Stimulated activated CD4-positive, alpha-beta T cell treated with anti-CD3 and anti-CD28 coated beads, Interleukin-12 subunit alpha, Interleukin-12 subunit beta, amount 100 ng/mL, for 24 hours (primary cell): ENCODE data around the gene EFL1.
"Not testable (repeated sequence)": the region's sequence is repeated elsewhere in the genome, so short reads cannot be mapped to it uniquely, and the experiment has no call there.

Source experiments
- DNase-seq, 2 experiments: peaks; one replicate each; pipeline ENCODE4 v3.0.0-alpha.2; 2020; ENCODE audit warnings: low read depth in 2 of 2

EFL1 gene

GRCh38 chr15:82281276-82281675, 18.7 kb upstream of the EFL1 start:
- not testable (repeated sequence) for DNase-seq

GRCh38 chr15:82275410-82275809, 12.9 kb upstream of the EFL1 start:
- DNase-seq: no peak

- no peak for DNase-seq
These were observed 9.6 kb upstream of the EFL1 start for GRCh38 chr15:82272154-82272553.

GRCh38 chr15:82268454-82268853, 5.9 kb upstream of the EFL1 start:
- not testable (repeated sequence) for DNase-seq

GRCh38 chr15:82267137-82267536, 4.6 kb upstream of the EFL1 start:
- not testable (repeated sequence) for DNase-seq

GRCh38 chr15:82263350-82263749, 816 bp upstream of the EFL1 start:
- no peak for DNase-seq

- peak; percentile 2 to 35 for DNase-seq
These were observed 740 bp downstream of the EFL1 start for GRCh38 chr15:82261566-82262421.

- not testable (repeated sequence) for DNase-seq
These were observed 14.3 kb downstream of the EFL1 start for GRCh38 chr15:82248261-82248660.

GRCh38 chr15:82245956-82246355, 16.6 kb downstream of the EFL1 start:
- not testable (repeated sequence) for DNase-seq

- DNase-seq: not testable (repeated sequence)
These were observed 18.9 kb downstream of the EFL1 start for GRCh38 chr15:82243644-82244043.

GRCh38 chr15:82241836-82242499, 20.6 kb downstream of the EFL1 start:
- DNase-seq: not testable (repeated sequence)

GRCh38 chr15:82239685-82240391, 22.7 kb downstream of the EFL1 start:
- no peak for DNase-seq

- not testable (repeated sequence) for DNase-seq
These were observed 24.5 kb downstream of the EFL1 start for GRCh38 chr15:82237944-82238534.

GRCh38 chr15:82231842-82232241, 30.7 kb downstream of the EFL1 start:
- DNase-seq: no peak

GRCh38 chr15:82231233-82231632, 31.3 kb downstream of the EFL1 start:
- no peak for DNase-seq

- DNase-seq: no peak
These were observed 33.8 kb downstream of the EFL1 start for GRCh38 chr15:82228750-82229149.

GRCh38 chr15:82221535-82221934, 41.0 kb downstream of the EFL1 start:
- DNase-seq: peak in 1 of 2 experiments; percentile 7

- not testable (repeated sequence) for DNase-seq
These were observed 46.4 kb downstream of the EFL1 start for GRCh38 chr15:82216092-82216491.

GRCh38 chr15:82212201-82212600, 50.3 kb downstream of the EFL1 start:
- not testable (repeated sequence) for DNase-seq

GRCh38 chr15:82210066-82210597, 52.4 kb downstream of the EFL1 start:
- DNase-seq: not testable (repeated sequence)

GRCh38 chr15:82204575-82204974, 58.0 kb downstream of the EFL1 start:
- not testable (repeated sequence) for DNase-seq
